HUES6 (cell line): ENCODE results near the gene NRTN.

Experiments
- H3K27ac ChIP-seq: 2 replicates; pipeline ENCODE4 v1.7.0; 2013; ENCODE audit warnings: low read depth, mild to moderate bottlenecking, low read length, inconsistent platforms
- H3K27me3 ChIP-seq: 2 replicates; pipeline ENCODE4 v1.6.1; 2013; ENCODE audit warnings: low read length; ENCODE audit not compliant: control insufficient read depth, insufficient read depth
- H3K36me3 ChIP-seq: 2 replicates; pipeline ENCODE4 v1.6.1; 2013; ENCODE audit warnings: low read length; ENCODE audit not compliant: control insufficient read depth, insufficient read depth
- H3K4me1 ChIP-seq: 2 replicates; pipeline ENCODE4 v1.6.1; 2013; ENCODE audit warnings: low read length; ENCODE audit not compliant: control insufficient read depth, insufficient read depth
- H3K4me3 ChIP-seq: 2 replicates; pipeline ENCODE4 v1.5.1; 2013; ENCODE audit warnings: low read depth, low read length
- H3K9ac ChIP-seq: one replicate; pipeline ENCODE4 v1.6.1; 2013; ENCODE audit warnings: mild to moderate bottlenecking, low read length
- H3K9me3 ChIP-seq: 2 replicates; pipeline ENCODE4 v1.6.1; 2013; ENCODE audit warnings: low read depth, low read length; ENCODE audit not compliant: control insufficient read depth, insufficient read depth

NRTN gene

DNA sequence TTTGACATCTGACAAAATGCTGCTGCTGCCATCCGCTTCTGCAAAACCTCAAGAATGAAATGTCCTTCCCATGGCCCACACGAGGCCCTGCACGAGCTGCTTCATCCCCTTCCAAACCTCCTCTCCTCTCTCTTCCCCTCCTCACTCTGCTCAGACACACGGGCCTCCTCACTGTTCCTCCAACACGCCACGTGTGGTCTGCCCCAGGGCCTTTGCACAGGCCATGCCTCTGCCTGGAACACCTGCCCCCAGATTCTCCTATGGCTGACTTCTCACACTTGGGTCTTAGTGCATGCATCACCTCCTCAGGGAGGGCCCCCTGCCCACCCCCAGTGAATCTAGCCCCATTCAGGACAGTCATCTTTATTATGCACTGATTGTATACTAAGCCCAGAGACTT lies 15.9 kb downstream of the NRTN start:
- Histone ChIP-seq H3K27me3 (no peaks in the 10 kb centered on the region; the same call in 1 of the 2 replicates), H3K9ac (no peak overlapping the region), H3K4me1 (no peaks in the 10 kb centered on the region), H3K4me3 (no peak overlapping the region), H3K27ac (no peak overlapping the region), H3K9me3 (no peaks in the 10 kb centered on the region), H3K36me3 (no peaks in the 10 kb centered on the region)

DNA sequence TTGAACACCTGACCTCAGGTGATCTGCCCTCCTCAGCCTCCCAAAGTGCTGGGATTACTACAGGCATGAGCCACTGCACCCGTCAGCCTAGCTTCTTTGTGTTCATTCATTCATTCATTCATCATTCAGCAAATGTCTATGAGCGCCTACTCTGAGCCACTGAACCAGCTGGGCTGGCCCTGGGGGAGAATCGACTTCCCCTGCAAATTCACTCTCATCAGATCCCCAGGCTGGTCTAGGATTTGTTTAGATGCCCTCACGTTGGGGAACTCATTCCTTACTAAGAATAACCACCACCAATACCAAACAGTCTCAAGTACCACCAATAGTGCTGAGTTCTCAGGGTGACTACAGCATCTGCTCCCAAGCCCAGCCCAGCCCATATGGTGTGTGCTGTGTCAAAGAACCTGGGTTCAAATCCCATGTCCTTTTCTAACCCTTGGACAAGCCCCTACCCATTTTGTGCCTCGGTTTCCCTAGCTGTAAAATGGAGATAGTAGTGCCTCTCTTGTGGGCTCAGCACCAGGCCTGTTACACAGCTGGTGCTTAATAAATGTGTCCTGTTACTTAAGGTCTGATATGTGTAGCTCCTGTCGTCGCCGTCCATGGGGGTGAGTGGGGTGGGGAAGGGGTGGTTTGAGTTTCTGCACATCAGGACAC lies 16.8 kb downstream of the NRTN start:
- Histone ChIP-seq H3K4me3 (no peak overlapping the region), H3K27ac (no peak overlapping the region), H3K9me3 (no peaks in the 10 kb centered on the region), H3K4me1 (peaks cover 4% of the 10 kb centered on the region; the same call in 1 of the 2 replicates), H3K9ac (no peak overlapping the region), H3K36me3 (no peaks in the 10 kb centered on the region), H3K27me3 (no peaks in the 10 kb centered on the region; the same call in 1 of the 2 replicates)

DNA sequence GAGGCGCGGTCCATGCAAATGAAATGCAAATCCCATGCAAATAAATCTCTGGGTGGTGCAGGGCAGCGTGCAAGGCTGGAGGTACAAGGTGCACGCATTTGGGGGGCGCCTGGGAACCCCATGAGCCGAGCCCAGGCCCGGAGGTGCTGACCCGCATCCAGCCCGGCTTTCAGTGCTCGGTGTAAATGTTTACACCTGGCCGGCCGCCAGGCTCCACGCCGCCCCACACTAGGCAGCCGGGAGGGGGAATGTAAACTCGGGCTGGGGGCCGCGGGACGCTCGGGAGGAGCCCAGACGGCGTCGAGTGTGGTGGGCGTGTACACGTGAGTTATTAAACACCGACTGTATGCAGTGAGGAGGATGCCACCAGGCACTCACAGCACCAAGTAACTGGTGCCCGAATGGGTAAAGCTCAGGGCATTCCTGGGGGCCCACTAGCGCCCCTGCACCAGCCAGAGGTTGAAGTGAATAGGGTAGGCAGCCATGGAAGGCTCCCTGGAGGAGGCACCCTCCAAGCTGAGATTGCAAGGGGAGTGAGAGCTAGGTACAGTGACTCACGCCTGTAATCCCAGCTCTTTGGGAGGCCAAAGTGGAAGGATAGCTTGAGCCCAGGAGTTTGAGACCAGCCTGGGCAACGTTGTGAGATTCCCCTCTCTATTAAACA lies 17.4 kb downstream of the NRTN start:
- H3K9ac ChIP-seq = no peak overlapping the region
- H3K4me3 ChIP-seq = no peak overlapping the region
- H3K36me3 ChIP-seq = no peaks in the 10 kb centered on the region
- no peaks in the 10 kb centered on the region for H3K9me3 ChIP-seq
- H3K27ac ChIP-seq = no peak overlapping the region
- peaks cover 6% of the 10 kb centered on the region; the same call in 1 of the 2 replicates for H3K4me1 ChIP-seq
- no peaks in the 10 kb centered on the region; the same call in 1 of the 2 replicates for H3K27me3 ChIP-seq

DNA sequence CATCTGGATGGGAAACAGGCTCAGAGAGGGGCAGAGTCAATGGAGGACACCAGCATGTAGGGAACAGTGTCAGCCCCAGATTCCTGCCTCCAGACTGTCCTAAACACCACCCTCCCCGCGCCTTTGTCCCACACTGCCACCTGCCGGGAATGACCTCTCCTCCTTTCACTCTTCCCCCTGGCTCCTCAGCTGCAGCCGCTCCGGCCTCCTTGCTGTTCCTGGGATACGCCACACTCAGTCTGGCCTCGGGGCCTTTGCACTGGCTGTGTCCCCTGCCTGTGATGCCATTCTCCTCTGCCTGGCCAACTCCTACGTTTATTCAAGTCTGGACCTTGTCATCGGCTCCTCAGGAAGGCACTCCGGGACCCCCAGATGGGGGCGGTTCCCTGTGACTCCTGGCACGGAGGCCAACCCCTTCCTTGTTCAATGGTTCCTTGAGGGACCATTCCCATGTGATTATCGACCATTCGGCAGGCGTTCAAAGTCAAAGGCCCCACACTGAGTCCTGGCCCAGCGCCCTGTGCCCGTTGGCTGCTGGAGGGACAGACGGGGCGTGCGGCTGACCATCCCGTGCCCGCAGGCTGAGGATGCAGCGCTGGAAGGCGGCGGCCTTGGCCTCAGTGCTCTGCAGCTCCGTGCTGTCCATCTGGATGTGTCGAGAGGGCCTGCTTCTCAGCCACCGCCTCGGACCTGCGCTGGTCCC lies 18.9 kb downstream of the NRTN start:
- H3K36me3 ChIP-seq = no peaks in the 10 kb centered on the region
- no peaks in the 10 kb centered on the region for H3K9me3 ChIP-seq
- no peak overlapping the region for H3K4me3 ChIP-seq
- no peak overlapping the region for H3K9ac ChIP-seq
- H3K4me1 ChIP-seq = peaks cover 6% of the 10 kb centered on the region; the same call in 1 of the 2 replicates
- no peak overlapping the region for H3K27ac ChIP-seq
- no peaks in the 10 kb centered on the region; the same call in 1 of the 2 replicates for H3K27me3 ChIP-seq

DNA sequence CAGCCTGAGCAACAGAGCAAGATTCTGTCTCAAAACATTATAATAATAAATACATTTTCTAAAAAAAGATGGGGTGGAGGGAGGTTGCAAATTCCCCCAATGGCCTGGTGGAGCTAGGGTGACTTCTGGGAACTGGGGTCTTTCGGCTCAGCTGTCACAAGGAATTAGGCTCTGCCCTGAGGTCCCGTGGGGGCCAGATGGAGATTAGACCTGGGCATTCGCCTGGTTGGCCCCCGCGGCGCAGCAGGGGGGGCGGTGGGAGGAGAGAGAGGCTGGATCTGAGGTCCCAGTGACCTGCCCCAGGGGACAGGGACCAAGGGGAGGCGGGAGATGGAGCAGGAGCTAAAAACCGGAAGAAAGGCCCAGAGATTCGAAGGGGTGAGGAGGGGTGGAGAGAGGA lies 19.9 kb downstream of the NRTN start:
- Histone ChIP-seq H3K4me3 (no peak overlapping the region), H3K9ac (no peak overlapping the region), H3K4me1 (peaks cover 11% of the 10 kb centered on the region; the same call in 1 of the 2 replicates), H3K36me3 (no peaks in the 10 kb centered on the region), H3K27ac (no peak overlapping the region), H3K9me3 (no peaks in the 10 kb centered on the region), H3K27me3 (no peaks in the 10 kb centered on the region; the same call in 1 of the 2 replicates)

DNA sequence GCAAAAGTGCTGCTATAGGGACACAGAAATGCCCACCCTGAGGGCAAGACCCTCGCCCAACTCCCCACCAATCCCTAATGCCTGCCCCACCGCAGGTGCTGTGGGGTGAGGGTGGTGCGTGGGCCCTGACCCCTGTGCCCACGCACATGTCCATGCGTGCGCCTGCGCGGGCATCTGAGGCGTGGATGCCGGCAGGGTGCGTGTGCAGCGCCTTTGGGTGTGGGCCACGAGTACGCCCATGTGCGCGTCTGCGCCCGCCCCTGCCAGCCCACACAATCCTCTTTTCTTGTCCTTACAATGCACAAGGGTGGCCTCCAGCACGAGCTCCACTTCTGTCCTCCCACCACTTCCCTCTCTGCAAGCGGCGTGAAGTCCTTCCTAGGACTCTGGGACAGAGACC lies 20.3 kb downstream of the NRTN start:
- Histone ChIP-seq H3K9me3 (no peaks in the 10 kb centered on the region), H3K4me3 (no peak overlapping the region), H3K36me3 (no peaks in the 10 kb centered on the region), H3K9ac (no peak overlapping the region), H3K27me3 (no peaks in the 10 kb centered on the region; the same call in 1 of the 2 replicates), H3K4me1 (peaks cover 11% of the 10 kb centered on the region; the same call in 1 of the 2 replicates), H3K27ac (no peak overlapping the region)

DNA sequence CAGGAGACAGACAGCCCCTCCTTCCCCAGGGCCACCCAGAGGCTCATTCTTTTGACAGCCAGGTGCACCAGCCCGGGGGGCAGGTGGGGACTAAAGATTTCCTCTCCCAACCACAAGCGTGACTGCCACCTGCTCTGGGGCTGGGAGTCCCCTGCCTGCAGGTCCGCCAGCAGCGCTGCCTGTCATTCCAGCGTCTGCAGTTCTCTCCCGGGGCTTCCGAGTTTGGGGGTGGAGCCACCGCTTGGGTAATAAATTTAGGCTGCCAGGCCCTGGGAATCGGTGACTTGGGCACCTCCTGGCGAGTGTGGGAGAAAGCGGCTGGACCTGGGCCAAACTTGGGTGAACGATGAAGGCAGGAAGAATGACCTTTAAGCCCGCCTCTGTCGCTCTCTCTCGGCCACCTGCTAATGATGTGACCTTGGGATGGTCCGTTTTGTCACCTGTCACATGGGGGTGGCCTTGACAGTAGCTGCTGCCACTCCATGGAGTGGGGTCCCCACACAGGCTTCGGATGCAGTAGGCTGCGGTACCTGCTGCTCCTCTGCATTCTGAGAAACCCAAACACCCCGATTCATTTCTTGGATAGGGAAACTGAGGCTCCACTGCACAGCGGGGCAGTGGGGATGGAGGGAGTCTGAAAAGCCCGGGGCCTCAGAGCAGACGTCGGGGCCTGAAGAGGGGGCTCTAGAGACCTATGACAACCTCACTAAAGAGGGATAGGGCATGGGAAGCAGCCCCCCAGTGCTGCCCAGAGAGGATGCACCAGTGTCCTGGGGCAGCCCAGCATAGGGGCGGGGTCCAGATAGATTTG lies 21.9 kb downstream of the NRTN start:
- Histone ChIP-seq H3K27me3 (no peaks in the 10 kb centered on the region; the same call in 1 of the 2 replicates), H3K4me3 (peak overlapping the region; percentile 88), H3K27ac (no peak overlapping the region), H3K36me3 (no peaks in the 10 kb centered on the region), H3K9me3 (no peaks in the 10 kb centered on the region), H3K9ac (no peak overlapping the region), H3K4me1 (peaks cover 11% of the 10 kb centered on the region; the same call in 1 of the 2 replicates)

DNA sequence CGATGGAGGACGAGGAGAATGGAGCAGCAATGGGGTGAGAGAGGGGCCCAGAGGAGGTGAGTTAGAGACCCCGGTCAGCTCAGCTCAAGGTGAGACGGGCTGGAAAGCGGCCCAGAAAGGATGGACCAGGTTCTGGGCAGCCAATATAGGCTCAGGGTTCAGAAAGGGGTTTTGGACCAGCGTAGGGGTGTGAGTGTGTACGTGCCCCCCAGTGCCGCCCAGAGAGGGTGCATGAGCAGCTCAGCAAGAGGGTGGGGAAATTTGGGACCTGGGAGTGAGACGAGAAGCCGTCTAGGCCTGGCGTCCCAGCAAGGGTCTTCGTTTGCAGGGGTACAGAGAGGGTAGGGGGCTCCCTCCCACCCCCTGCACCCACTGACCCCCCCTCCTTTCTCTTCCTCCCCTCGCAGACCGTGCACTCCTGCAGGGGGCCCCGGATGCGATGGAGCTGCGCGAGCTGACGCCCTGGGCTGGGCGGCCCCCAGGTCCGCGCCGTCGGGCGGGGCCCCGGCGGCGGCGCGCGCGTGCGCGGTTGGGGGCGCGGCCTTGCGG lies 22.5 kb downstream of the NRTN start:
- Histone ChIP-seq H3K9me3 (no peaks in the 10 kb centered on the region), H3K27me3 (no peaks in the 10 kb centered on the region; the same call in 1 of the 2 replicates), H3K36me3 (no peaks in the 10 kb centered on the region), H3K27ac (no peak overlapping the region), H3K4me3 (peak overlapping the region; percentile 88), H3K4me1 (peaks cover 11% of the 10 kb centered on the region; the same call in 1 of the 2 replicates), H3K9ac (peak overlapping the region; percentile 96)

DNA sequence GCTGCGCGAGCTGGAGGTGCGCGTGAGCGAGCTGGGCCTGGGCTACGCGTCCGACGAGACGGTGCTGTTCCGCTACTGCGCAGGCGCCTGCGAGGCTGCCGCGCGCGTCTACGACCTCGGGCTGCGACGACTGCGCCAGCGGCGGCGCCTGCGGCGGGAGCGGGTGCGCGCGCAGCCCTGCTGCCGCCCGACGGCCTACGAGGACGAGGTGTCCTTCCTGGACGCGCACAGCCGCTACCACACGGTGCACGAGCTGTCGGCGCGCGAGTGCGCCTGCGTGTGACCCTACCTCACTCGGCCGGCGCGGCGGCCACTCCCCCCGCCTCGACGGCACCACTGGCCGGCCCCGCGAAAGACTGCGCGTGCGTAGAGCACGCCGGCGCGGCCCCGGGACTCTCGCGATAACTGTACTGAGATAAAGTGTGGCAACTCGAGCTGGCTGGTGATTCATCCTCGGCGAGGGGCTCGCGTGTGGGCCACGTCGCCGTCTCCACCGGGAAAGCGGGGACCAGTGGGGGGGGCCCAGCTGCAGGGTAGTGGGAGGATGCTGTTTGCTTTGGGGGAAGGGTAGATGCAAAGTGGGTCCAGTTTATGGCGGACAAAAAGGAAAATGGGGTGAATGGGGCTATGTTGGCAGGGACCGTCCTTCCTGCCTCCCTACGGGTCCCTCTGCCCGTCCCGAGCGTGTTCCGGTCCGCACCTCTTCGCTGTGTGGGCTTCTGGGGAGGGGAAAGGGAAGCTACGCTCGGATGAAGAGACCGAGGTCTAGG lies 23.2 kb downstream of the NRTN start:
- Histone ChIP-seq H3K4me3 (peak overlapping the region; percentile 88), H3K36me3 (no peaks in the 10 kb centered on the region), H3K4me1 (peaks cover 11% of the 10 kb centered on the region; the same call in 1 of the 2 replicates), H3K9me3 (no peaks in the 10 kb centered on the region), H3K27me3 (no peaks in the 10 kb centered on the region; the same call in 1 of the 2 replicates), H3K27ac (peak overlapping the region; percentile 90), H3K9ac (peak overlapping the region; percentile 96)
